PFSK-1 (cell line): Measurements from ENCODE around the gene CD44.

Experiments used
- FOXP2 ChIP-seq: optimal IDR thresholded peaks from 2 replicates; pipeline ENCODE3; 2011; ENCODE audit warnings: borderline replicate concordance, control low read depth, inconsistent platforms; ENCODE audit not compliant: insufficient read depth; ENCODE audit errors: extremely low read length, extremely low read depth
- POLR2AphosphoS5 ChIP-seq: IDR thresholded peaks from 2 replicates; pipeline ENCODE4 v1.6.1; 2012; ENCODE audit warnings: low read depth, mild to moderate bottlenecking, control low read depth, low read length, moderate library complexity
- REST ChIP-seq, 2 experiments: IDR thresholded peaks; 2 replicates each; pipeline versions ENCODE4 v1.6.1 to v1.8.0; 2011 to 2012; ENCODE audit warnings: low read depth in 2 of 2, low read length in 2 of 2, control low read depth in 1 of 2, inconsistent platforms in 1 of 2, mild to moderate bottlenecking in 1 of 2, moderate library complexity in 1 of 2; ENCODE audit not compliant: insufficient read depth in 1 of 2
- SIN3A ChIP-seq: IDR thresholded peaks from 2 replicates; pipeline ENCODE4 v1.6.1; 2012; ENCODE audit warnings: mild to moderate bottlenecking, low read length, moderate library complexity, borderline replicate concordance; ENCODE audit not compliant: insufficient read depth
- TAF1 ChIP-seq: IDR thresholded peaks from 2 replicates; pipeline ENCODE4 v1.6.1; 2012; ENCODE audit warnings: low read length, control low read depth, borderline replicate concordance; ENCODE audit not compliant: insufficient read depth

Gene CD44

GRCh38 chr11:35218956-35219355, 80.0 kb downstream of the CD44 start:
- no peak for TF ChIP-seq SIN3A

GRCh38 chr11:35223371-35223796, 84.4 kb downstream of the CD44 start:
- TF ChIP-seq SIN3A (no peak), TAF1 (no peak)

- no peak for TF ChIP-seq REST (IDR thresholded peaks at IDR 0.05; ENCODE audit: insufficient read depth in 1 of 2, low read depth in 2 of 2, low read length in 2 of 2)
- TF ChIP-seq FOXP2 = no peak
- no peak for TF ChIP-seq POLR2AphosphoS5
- TF ChIP-seq TAF1 = no peak
- TF ChIP-seq SIN3A = no peak
Measured at GRCh38 chr11:35223991-35224390, 85.0 kb downstream of the CD44 start.

GRCh38 chr11:35225946-35226520, 87.1 kb downstream of the CD44 start:
- TF ChIP-seq TAF1 (no peak), REST (IDR thresholded peaks at IDR 0.05; ENCODE audit: insufficient read depth in 1 of 2, low read depth in 2 of 2, low read length in 2 of 2) (no peak), POLR2AphosphoS5 (no peak), SIN3A (no peak), FOXP2 (no peak)

GRCh38 chr11:35227576-35228327, 88.8 kb downstream of the CD44 start:
- no peak for TF ChIP-seq FOXP2
- no peak for TF ChIP-seq TAF1
- TF ChIP-seq POLR2AphosphoS5 = no peak
- TF ChIP-seq SIN3A = no peak

- no peak for TF ChIP-seq FOXP2
- TF ChIP-seq SIN3A = no peak
- TF ChIP-seq POLR2AphosphoS5 = no peak
- no peak for TF ChIP-seq REST (IDR thresholded peaks at IDR 0.05; ENCODE audit: insufficient read depth in 1 of 2, low read depth in 2 of 2, low read length in 2 of 2)
- no peak for TF ChIP-seq TAF1
Measured at GRCh38 chr11:35228328-35228725, 89.4 kb downstream of the CD44 start.
